ENCODE measurements around the gene TRIM34. TPM values are rescaled to one million over a fixed set of nuclear protein-coding genes. Genes with fewer than 3 reads are reported as not detected.

The TRIM34 gene
- total RNA-seq, 2 experiments from 2014 or later: 13.1 to 16.1 TPM

Other genes starting within 250 kb of the TRIM34 start
- gene OR51M1, start 241.2 kb upstream of the TRIM34 start, total RNA-seq: not detected
- gene OR51Q1, start 202.9 kb upstream of the TRIM34 start, total RNA-seq: not detected
- not detected for gene OR51I1, start 183.5 kb upstream of the TRIM34 start, total RNA-seq
- not detected for gene OR51I2, start 175.7 kb upstream of the TRIM34 start, total RNA-seq
- gene OR52D1, start 136.3 kb upstream of the TRIM34 start, total RNA-seq: not detected
- under 1 TPM in 1 of 2 experiments, not detected in 1; 0.12 TPM for gene UBQLN3, start 115.0 kb upstream of the TRIM34 start, total RNA-seq
- gene UBQLNL, start 108.3 kb upstream of the TRIM34 start, total RNA-seq: under 1 TPM; 0.19 to 0.55 TPM
- not detected for gene OR52H1, start 76.5 kb upstream of the TRIM34 start, total RNA-seq
- gene OR52B6, start 44.1 kb upstream of the TRIM34 start, total RNA-seq: not detected
- gene TRIM6, start 28.4 kb upstream of the TRIM34 start, total RNA-seq: 1 to 10 TPM in 1 of 2 experiments, under 1 TPM in 1; 0.37 to 1.5 TPM
- 10 to 100 TPM; 25.0 to 35.4 TPM for gene TRIM5, start 60.1 kb downstream of the TRIM34 start, total RNA-seq
- gene TRIM22, start 64.8 kb downstream of the TRIM34 start, total RNA-seq: 100 to 1,000 TPM; 139 to 238 TPM
- gene OR56B1, start 111.4 kb downstream of the TRIM34 start, total RNA-seq: under 1 TPM; 0.28 to 0.41 TPM
- under 1 TPM; 0.23 to 0.67 TPM for gene OR52N4, start 129.2 kb downstream of the TRIM34 start, total RNA-seq
- not detected for gene OR52N5, start 158.4 kb downstream of the TRIM34 start, total RNA-seq
- not detected for gene OR52N1, start 166.3 kb downstream of the TRIM34 start, total RNA-seq
- gene OR52N2, start 183.9 kb downstream of the TRIM34 start, total RNA-seq: not detected
- gene OR52E6, start 216.9 kb downstream of the TRIM34 start, total RNA-seq: not detected
- gene OR52E8, start 232.7 kb downstream of the TRIM34 start, total RNA-seq: not detected

Measured in activated CD8-positive, alpha-beta memory T cell treated with anti-CD3 and anti-CD28 coated beads, Interleukin-2, amount 10 ng/mL, durations not matched to agents 7 days and 5 days (primary cell).